Osteoblast (primary cell): ENCODE results near the gene CDH16. TPM values are rescaled to one million over a fixed set of nuclear protein-coding genes. Genes with fewer than 3 reads are reported as not detected.

ENCODE experiments used
- DNase-seq: peaks from one replicate; pipeline ENCODE4 v3.0.0; 2011; ENCODE audit warnings: low spot score, mixed read lengths; ENCODE audit not compliant: insufficient read length; ENCODE audit errors: missing footprints
- H2AFZ ChIP-seq: 2 replicates; pipeline ENCODE4 v1.6.0; 2011; ENCODE audit warnings: mild to moderate bottlenecking, low read length
- H3K27ac ChIP-seq: 2 replicates; pipeline ENCODE4 v1.5.1; 2011; ENCODE audit warnings: mild to moderate bottlenecking, low read depth, low read length, moderate library complexity
- H3K27me3 ChIP-seq: 2 replicates; pipeline ENCODE4 v1.6.0; 2012; ENCODE audit warnings: mild to moderate bottlenecking, control low read depth, inconsistent platforms, low read length, moderate library complexity; ENCODE audit not compliant: insufficient read depth
- H3K36me3 ChIP-seq: 2 replicates; pipeline ENCODE4 v1.5.1; 2011; ENCODE audit warnings: mild to moderate bottlenecking, low read length, control low read depth, moderate library complexity; ENCODE audit not compliant: insufficient read depth
- H3K4me1 ChIP-seq: 2 replicates; pipeline ENCODE4 v1.5.1; 2011; ENCODE audit warnings: mild to moderate bottlenecking, low read length, control low read depth, moderate library complexity; ENCODE audit not compliant: insufficient read depth
- H3K4me2 ChIP-seq: 2 replicates; pipeline ENCODE4 v1.6.0; 2011; ENCODE audit warnings: mild to moderate bottlenecking, low read length; ENCODE audit not compliant: insufficient read depth
- H3K4me3 ChIP-seq: fragments of 200-600 bp; sonication (generic); 3 replicates; pipeline ENCODE4 v1.5.1; 2012; ENCODE audit warnings: mild to moderate bottlenecking, low read length, inconsistent platforms; ENCODE audit not compliant: insufficient read depth
- H3K79me2 ChIP-seq: 2 replicates; pipeline ENCODE4 v1.6.0; 2012; ENCODE audit warnings: mild to moderate bottlenecking, low read length, control low read depth, inconsistent platforms; ENCODE audit not compliant: insufficient read depth
- H3K9me3 ChIP-seq: 2 replicates; pipeline ENCODE4 v1.5.1; 2011; ENCODE audit warnings: low read depth, low read length, control low read depth
- H4K20me1 ChIP-seq: 2 replicates; pipeline ENCODE4 v1.6.0; 2012; ENCODE audit warnings: mild to moderate bottlenecking, low read length, control low read depth; ENCODE audit not compliant: insufficient read depth
- total RNA-seq: library from RNA; depleted of rRNA; stranded (reverse); fragments of >200 nt; gene quantifications from 2 replicates; pipeline ENCODE4 v1.2.3, GENCODE V29; 2012
- TF ChIP-seq, protein P1 (sequence below): IDR thresholded peaks from 2 replicates; pipeline ENCODE4 v1.5.1; 2011; ENCODE audit warnings: mild to moderate bottlenecking, low read depth, low read length, moderate library complexity; ENCODE audit errors: extremely low read depth

The CDH16 gene
- total RNA-seq, 1 donor: not detected

DNA sequence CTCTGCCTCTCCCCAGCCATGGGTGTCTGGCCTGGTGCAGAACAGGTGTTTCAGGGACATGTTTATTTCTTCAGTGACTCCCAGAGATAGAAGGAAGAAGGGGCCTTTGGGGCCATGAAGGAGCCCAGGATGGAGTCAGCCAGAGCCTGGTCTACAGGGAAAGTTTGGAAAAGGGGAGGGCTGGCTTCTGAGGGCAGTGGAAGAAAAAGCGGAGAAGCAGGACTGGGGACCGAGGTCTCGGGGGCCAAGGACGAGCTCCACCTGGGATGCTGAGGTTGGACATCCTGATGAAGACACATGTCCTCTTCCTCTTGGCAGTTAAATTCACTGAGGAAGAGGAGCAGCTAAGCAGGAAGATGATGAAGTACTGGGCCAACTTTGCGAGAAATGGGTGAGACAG, 24.3 kb upstream of the CDH16 start:
- DNase-seq: peak; percentile 77
- peaks cover 50% of the 10 kb centered on the region for H3K36me3 ChIP-seq
- no peaks in the 10 kb centered on the region for H3K27me3 ChIP-seq
- TF ChIP-seq, protein P1, sequence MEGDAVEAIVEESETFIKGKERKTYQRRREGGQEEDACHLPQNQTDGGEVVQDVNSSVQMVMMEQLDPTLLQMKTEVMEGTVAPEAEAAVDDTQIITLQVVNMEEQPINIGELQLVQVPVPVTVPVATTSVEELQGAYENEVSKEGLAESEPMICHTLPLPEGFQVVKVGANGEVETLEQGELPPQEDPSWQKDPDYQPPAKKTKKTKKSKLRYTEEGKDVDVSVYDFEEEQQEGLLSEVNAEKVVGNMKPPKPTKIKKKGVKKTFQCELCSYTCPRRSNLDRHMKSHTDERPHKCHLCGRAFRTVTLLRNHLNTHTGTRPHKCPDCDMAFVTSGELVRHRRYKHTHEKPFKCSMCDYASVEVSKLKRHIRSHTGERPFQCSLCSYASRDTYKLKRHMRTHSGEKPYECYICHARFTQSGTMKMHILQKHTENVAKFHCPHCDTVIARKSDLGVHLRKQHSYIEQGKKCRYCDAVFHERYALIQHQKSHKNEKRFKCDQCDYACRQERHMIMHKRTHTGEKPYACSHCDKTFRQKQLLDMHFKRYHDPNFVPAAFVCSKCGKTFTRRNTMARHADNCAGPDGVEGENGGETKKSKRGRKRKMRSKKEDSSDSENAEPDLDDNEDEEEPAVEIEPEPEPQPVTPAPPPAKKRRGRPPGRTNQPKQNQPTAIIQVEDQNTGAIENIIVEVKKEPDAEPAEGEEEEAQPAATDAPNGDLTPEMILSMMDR: no peak
- H4K20me1 ChIP-seq: peaks cover 13% of the 10 kb centered on the region
- H3K4me3 ChIP-seq: no peak overlapping the region
- H3K9me3 ChIP-seq: no peaks in the 10 kb centered on the region
- H3K27ac ChIP-seq: no peak overlapping the region
- H3K4me1 ChIP-seq: peaks cover 5% of the 10 kb centered on the region
- H2AFZ ChIP-seq: no peak overlapping the region
- peaks cover 9% of the 10 kb centered on the region for H3K79me2 ChIP-seq
- H3K4me2 ChIP-seq: no peak overlapping the region

DNA sequence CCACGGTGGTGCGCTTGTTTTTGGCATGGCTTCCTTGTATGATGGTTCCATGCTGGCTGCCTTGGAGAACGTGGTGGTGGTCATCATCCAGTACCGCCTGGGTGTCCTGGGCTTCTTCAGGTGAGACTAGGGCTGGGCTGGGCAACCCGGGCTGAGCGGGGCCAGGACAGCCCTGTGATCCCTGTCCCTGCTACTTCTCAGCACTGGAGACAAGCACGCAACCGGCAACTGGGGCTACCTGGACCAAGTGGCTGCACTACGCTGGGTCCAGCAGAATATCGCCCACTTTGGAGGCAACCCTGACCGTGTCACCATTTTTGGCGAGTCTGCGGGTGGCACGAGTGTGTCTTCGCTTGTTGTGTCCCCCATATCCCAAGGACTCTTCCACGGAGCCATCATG, 21.6 kb upstream of the CDH16 start:
- Histone ChIP-seq H3K27ac (no peak overlapping the region), H3K27me3 (no peaks in the 10 kb centered on the region), H2AFZ (no peak overlapping the region), H3K4me3 (no peak overlapping the region), H3K79me2 (peaks cover 36% of the 10 kb centered on the region), H4K20me1 (peaks cover 35% of the 10 kb centered on the region), H3K4me1 (peaks cover 13% of the 10 kb centered on the region), H3K36me3 (peaks cover 50% of the 10 kb centered on the region), H3K4me2 (no peak overlapping the region), H3K9me3 (no peaks in the 10 kb centered on the region)
- peak; percentile 62 for DNase-seq
- TF ChIP-seq, protein P1: no peak

DNA sequence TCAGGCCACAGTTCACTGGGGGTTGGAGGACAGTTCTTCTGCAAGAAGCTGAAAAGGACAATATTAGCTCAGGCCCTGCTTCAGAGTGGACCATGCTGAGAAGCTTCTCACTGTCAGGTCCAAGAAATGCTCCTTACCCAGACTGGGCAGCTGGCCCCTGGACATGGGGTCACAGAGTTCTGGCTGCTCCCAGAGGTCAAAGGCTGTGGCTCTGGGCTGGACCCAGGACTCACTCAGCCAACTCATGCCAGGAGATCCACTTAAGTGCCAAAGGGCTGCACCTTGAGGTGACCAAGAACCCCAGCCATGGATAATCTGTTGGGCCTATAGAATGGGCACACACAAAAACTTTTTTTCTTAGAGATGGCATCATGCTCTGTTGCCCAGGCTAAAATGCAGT, 20.7 kb upstream of the CDH16 start:
- Histone ChIP-seq H3K9me3 (no peaks in the 10 kb centered on the region), H3K27me3 (no peaks in the 10 kb centered on the region), H4K20me1 (peaks cover 35% of the 10 kb centered on the region), H3K27ac (no peak overlapping the region), H3K4me1 (peaks cover 13% of the 10 kb centered on the region), H3K4me2 (no peak overlapping the region), H3K79me2 (peaks cover 44% of the 10 kb centered on the region), H3K36me3 (peaks cover 50% of the 10 kb centered on the region), H2AFZ (no peak overlapping the region), H3K4me3 (no peak overlapping the region)
- peak; percentile 22 for DNase-seq
- TF ChIP-seq, protein P1: no peak

DNA sequence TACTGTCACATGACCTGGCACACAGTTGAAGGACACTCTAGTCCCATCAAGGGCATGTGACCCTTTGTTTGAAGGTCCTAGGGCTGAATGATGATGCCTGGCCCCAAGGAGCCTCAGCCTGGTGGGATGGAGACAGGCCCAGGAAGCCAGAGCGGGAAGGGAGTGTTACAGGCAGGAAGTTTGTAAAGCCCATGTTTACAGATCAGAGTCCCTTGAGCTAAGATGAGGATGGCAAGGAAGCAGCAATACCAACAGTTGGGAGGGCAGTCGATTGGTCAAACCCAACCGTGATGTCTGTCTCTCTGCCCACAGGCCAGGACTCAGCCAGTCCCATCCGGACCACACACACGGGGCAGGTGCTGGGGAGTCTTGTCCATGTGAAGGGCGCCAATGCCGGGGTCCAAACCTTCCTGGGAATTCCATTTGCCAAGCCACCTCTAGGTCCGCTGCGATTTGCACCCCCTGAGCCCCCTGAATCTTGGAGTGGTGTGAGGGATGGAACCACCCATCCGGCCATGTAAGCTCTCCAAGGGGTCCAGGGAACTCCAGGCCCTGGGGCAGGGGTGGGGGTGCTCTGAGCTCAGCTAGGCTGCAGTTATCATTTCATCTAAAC, 19.1 kb upstream of the CDH16 start:
- H4K20me1 ChIP-seq: peaks cover 38% of the 10 kb centered on the region
- peaks cover 56% of the 10 kb centered on the region for H3K79me2 ChIP-seq
- no peaks in the 10 kb centered on the region for H3K9me3 ChIP-seq
- peaks cover 18% of the 10 kb centered on the region for H3K4me1 ChIP-seq
- H3K27me3 ChIP-seq: no peaks in the 10 kb centered on the region
- H3K4me2 ChIP-seq: no peak overlapping the region
- no peak overlapping the region for H2AFZ ChIP-seq
- DNase-seq: peak; percentile 81
- no peak overlapping the region for H3K4me3 ChIP-seq
- no peak overlapping the region for H3K27ac ChIP-seq
- peaks cover 40% of the 10 kb centered on the region for H3K36me3 ChIP-seq
- TF ChIP-seq, protein P1: no peak
